GM18858 (cell line): ENCODE data around the gene GPR35.

Experiments used
- ATAC-seq: cut with Tn5 transposase; IDR thresholded peaks from one replicate; pipeline ENCODE4 v1.9.1; 2021; ENCODE audit not compliant: unreplicated experiment

The GPR35 gene

GRCh38 chr2:240637116-240637900, 12.0 kb downstream of the GPR35 start:
- ATAC-seq, result no peak

DNA sequence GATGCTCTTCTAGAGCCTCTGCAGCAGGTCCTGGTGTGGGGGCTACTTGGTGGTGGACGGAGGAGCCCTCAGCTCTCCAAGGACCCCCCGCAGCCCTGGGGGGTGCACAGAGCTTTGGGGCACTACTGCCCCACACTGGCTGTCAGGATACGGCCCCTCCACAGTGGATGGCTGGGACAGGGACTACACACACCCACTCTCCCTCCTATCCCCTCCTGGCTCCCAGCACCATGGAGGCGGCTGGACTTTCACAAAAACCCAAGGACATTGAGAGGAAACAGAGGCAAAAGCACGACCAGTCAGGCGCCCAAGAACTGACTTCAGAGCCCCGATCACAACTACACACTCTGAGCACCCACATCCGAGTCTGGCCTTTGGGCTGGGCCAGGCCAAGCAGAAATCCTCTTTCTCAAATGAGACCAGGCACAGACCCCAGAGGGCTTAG, 12.6 kb downstream of the GPR35 start:
- ATAC-seq, result no peak

GRCh38 chr2:240638512-240639160, 13.4 kb downstream of the GPR35 start:
- no peak for ATAC-seq

- ATAC-seq, result no peak
Measured at GRCh38 chr2:240639566-240639965, 14.3 kb downstream of the GPR35 start.

GRCh38 chr2:240640939-240641338, 15.7 kb downstream of the GPR35 start:
- ATAC-seq, result no peak

- no peak for ATAC-seq
Measured at GRCh38 chr2:240642061-240642805, 17.0 kb downstream of the GPR35 start.

DNA sequence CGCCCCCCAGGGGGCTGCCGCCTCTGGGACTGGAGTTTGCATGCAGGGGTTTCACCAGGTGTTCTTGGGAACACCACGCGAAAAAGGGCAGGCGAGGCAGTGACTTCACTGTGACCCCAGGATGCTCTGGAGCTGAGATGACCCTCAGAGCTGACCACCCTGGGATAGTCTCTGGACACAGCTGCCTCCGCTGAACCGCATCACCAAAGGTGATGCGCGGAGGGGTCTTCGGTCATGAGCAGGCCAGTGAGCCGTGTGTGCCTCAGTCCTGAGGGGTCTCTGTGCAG, 17.5 kb downstream of the GPR35 start:
- ATAC-seq, result no peak

- ATAC-seq, result no peak
Measured at GRCh38 chr2:240643093-240643810, 18.0 kb downstream of the GPR35 start.

DNA sequence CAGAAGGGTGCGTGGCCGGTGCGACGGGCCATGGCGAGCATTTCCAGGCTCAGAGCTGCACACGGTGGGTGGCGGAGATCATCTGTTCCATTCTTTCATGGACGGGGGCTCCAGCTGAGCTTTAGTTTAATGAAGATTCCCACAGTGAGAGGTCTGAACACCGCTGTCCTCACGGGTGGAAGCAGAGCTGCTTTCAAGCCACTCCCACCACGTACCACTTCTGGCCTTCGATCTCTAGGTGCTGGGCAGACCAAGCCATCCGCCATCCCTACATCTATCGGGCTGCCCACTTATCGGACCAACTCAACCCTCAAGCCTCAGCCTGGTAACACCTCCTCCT, 18.5 kb downstream of the GPR35 start:
- ATAC-seq, result no peak

DNA sequence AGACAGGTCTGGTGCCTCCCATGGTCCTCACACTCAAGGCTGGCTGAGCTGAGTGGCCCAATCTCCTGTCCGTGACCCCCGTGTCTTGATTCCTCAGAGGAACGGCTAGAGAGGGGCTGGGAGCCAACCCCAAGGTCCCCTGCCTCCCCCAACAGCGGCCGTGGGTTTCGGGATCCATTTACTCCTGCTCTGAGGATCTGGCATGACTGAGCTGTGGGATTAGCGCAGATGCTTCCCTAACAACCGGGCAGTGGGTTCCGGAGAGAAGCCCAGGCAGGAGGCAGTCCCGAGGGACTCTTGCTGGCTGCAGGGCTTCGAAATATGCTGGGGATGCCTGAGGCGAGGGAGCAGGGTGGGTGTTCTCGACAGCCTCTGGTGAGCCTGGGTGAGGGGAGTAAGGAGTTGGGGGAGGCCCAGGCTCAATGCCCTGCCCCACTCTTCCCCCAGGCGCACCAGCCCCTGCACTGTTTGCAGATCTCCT, 18.9 kb downstream of the GPR35 start:
- no peak for ATAC-seq

GRCh38 chr2:240644859-240645301, 19.6 kb downstream of the GPR35 start:
- no peak for ATAC-seq

DNA sequence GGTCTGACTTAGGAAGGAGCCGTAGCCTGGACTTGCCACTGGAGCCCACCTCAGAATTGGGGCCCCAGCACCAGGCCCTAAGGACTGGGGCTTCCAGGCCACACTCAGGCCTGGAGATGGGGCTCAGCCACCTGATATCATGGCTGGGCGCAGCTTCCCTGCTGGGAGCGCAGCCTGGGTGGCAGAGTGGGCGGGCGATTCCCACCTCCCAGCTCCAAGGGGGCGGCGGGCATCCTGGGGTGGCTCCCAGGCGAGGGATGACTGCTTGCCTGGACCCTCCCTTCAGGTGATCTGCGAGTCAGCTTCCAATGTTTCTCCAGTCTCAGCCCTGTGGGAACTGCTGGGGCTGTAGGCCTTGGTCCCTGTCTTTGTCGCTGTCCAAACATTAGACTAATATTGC, 20.1 kb downstream of the GPR35 start:
- ATAC-seq, result no peak

DNA sequence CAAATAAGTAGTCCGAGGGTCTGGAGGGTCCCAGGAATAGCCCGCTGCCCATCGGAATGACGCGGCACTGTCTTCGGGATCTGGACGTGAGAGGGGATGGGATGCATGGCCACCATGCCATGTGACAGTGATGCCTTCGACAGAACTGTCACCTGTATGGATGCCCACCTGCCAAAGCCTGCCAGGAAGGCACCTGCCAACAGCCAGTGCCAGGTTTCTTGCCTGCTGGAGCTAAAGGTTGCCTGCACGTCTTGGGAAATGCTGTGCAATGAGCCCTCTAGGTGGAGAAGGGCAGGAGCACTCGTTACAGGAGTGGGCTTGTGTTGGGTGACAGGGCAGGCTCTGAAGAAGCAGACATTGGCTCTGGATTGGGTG, 20.5 kb downstream of the GPR35 start:
- ATAC-seq, result no peak

DNA sequence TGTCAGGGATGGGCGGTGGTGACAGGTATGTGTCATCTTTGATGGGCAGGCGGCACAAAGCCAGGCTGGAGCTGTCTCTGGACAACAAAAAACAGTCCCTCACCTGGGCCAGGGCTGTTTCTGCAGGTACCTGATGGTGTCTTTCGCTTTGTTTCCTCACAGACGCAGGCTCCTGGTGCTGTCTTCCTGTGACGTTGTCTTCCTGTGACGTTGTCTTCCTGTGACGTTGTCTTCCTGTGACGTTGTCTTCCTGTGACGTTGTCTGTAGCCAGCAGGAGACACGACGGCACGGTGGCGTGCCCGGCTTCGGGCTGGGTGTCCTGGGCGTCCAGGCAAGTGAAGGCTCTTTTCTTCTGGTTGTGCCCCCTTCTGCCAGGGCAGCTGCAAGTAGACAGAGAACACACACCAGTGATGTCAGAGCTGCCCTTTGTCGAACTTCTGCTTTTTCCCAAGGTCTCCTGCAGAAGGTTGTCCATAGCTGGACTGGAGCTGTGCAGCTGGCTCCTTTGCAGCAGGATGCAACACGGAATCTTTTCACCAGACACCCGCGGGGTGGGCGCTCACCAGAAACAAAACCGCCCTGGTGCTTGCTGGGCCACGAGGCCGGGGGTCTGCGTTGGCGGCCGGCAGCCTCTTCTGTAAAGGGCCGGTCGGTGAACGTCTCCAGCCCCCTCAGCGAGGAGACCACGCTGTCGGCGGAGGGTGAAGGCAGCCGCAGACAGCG, 21.1 kb downstream of the GPR35 start:
- ATAC-seq, result no peak

- ATAC-seq, result no peak
Measured at GRCh38 chr2:240646900-240647502, 21.7 kb downstream of the GPR35 start.

DNA sequence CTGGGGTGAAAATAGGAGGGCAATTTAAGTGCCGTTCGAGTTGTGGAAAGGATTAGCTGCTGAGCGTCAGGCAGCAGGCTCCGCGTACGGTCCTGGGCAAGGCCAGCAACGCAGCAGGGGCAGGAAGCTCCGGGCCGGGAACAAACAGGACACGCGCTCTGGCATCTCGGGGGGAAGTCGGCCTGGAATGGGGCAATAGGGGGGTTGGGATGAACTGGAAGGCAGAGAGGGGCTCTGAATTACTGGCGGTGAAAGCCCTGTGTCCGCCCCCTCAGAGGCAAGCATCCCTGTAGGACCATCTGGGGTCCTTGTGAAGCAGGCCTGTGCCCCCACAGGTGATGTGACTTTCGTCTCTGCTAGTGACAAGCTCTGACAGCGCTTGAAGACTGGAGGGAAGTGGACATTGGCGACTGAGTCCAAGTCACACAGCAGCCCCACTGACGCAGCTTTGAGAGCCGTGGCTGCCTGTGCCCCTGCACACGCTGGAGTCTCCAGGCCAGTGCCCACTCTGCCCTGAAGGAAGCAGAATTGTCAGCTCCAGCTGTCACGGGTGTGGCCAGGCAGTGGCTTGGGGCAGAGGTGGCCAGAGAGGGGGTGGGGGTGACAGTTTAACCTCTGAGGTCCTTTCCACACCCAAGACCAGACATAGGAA, 22.3 kb downstream of the GPR35 start:
- no peak for ATAC-seq

DNA sequence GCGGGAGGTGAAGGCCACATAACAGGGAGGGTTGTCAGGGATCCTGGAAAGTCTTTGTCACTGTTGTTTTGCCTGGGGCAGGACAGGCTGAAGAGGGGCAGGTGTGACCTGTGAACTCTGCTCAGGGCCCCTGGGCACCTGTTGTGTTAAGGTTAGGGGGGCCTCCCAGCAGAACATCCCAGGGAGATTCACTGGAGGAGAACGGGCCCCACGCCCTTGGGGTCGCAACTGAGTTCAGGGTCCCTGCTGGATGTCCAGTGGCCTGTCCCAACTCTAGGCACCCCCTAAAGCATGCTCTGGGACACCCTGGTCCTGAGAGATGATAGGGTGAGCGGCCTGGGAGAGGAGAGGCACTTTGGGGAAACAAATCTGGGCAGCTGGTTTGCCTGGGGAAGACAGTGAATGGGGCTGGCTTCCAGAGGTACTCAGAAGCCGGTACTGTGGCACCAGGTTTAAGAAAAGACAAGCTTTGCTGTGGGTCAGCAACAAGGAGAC, 22.9 kb downstream of the GPR35 start:
- no peak for ATAC-seq

DNA sequence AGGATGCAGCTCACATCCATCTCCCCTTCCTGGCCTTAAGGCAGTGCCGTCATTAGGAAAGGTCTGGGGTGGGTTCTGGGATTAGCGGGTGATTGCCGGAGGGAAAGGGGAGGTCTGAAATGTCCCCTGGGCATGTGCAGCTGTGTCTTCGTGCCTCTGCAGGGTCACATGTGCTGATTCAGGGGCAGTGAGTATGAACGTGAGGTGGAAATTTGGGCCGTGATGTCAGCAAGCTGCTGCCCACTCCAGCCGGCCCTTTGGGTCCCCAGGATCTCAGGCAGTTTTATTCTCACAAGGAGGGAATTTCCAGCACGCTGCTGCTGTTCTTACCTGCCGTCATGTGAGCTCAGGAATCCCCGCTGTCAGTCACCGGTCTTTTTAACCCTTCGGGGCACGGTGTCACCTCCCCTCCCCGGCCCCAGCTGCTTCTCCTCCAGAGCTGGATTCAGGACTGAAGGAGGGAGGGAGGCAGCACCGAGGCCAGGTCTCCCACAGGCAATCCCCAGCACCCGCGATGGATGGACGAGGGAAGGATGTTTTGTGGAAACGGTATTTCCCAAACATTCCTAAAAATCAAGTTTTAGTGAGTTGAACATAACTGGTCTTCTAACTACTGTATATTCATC, 23.5 kb downstream of the GPR35 start:
- ATAC-seq, result no peak

DNA sequence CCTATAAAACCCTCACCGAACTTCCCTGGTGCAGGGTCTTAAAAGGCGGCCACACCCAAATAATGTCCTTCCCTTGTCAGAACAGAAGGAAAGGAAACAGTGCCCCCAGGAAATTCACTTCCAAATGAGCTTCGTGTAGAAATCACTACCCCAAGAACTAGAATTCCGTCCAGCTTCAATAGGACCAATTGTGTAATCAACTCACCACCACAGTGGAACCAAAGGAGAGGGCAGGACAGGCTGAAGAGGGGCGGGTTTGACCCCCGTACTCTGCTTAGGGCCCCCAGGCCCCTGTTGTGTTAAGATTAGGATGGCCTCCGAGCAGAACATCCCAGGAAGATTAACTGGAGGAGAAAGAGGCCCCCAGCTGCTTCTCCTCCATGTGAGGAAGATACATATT, 24.1 kb downstream of the GPR35 start:
- ATAC-seq, result no peak
